HG03280 (cell line): ENCODE results near the gene PIK3R2.

Source experiments
- ATAC-seq: cut with Tn5 transposase; IDR thresholded peaks from one replicate; pipeline ENCODE4 v1.9.1; 2021; ENCODE audit warnings: mild to moderate bottlenecking, moderate library complexity; ENCODE audit not compliant: unreplicated experiment

PIK3R2 gene

DNA sequence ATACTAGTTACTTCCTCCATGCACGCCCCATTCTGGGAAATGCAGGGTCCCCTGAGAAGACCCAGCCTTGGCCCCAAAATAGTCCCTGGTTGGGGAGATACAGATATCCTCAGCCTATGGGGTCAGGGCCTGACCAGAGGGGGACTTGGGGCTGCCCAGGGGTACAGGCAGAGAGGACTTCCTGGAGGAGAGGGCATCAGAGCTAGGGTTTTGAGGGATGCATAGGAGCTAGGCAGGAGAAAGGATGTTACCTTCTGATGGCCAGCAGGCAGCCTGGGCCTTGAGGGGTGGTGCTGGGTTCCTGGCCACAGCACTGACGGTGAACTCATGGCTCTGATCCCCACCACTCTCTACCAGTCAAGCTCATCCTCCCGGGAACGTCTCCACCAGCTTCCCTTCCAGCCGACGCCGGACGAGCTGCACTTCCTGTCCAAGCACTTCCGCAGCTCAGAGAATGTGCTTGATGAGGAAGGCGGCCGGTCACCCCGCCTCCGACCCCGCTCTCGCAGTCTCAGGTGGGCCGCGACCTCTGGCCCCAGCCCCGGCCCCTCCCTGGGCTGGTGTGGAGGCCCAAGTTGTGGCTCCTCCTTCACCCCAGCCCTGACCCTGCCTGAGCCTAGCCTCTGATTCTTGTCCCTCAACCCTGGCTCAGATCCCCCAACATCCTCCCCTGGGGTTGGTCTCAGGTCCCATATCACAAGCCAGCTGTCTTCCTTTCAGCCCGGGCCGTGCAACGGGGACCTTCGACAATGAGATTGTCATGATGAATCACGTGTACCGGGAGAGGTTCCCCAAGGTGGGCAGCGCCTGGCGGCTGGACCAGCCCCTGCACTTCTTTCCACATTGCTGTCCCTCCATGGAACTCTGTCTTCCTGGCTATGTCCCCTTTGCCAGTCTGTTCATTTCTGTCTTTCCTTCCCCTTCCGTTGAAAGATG lies 29.8 kb upstream of the PIK3R2 start:
- ATAC-seq: no peak

DNA sequence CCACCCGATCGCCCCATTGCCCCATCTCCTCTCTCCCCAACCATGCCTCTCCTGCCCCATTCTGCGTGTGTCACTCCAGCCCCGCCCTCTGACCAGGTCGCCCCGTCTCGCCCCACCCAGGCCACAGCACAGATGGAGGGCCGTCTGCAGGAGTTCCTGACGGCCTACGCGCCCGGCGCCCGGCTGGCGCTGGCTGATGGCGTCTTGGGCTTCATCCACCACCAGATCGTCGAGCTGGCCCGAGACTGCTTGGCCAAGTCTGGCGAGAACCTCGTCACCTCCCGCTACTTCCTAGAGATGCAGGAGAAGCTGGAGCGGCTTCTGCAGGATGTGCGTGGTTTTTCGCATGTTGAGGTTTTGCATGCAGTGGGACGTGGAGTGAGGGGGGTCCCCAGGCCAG lies 29.1 kb upstream of the PIK3R2 start:
- no peak for ATAC-seq

DNA sequence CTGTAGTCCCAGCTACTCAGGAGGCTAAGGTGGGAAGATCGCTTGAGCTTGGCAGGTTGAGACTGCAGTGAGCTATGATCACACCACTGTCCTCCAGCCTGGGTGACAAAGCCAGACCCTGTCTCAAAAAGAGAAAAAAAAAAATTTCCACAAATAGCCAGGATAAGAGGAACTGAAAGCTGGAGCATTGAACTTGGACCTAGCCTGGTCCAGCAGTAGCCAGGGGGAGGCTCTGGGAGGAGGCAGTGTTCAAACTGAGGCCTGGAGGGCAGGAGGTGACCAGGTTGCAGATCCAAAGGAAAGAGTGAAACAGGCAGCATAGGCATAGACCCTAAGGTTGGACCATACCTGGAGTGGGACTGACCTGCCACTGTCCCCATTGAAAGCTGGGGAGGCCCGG lies 26.9 kb upstream of the PIK3R2 start:
- ATAC-seq: no peak

DNA sequence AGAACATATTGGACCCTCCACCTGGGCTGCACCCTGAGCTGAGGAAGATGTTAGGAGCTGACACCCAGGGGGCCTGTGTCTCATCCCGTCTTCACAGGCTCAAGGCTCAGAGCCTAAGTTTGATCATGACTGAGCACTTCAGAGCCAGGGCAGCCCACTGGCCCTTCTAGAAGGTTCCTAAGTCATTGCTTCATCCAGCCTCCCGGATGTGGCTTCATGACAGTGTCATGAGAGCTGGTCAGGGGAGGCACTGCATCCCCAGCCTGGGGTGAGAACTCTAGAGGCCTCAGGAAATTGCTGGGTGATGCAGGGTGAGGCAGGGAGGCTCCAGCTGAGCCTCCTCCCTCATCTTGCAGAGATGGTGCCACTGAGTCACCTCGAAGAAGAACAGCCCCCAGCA lies 24.9 kb upstream of the PIK3R2 start:
- no peak for ATAC-seq

DNA sequence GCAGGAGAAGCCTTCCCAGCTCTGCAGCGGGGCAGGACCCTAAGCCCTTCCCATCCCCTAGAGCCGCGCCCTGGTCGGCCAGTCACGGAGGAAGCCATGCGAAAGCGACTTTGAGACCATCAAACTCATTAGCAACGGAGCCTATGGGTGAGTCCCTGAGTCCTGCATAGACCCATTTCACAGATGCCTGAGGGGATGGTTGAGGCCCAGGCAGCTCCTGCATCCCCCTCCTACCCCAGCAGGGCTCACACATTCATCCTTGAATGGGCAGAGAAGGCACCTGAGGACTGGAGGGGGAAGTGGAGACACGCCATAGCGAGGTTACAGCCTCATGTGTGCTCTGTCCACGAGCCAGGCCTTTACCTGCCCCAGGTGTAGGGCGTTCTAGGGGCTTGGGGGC lies 24.2 kb upstream of the PIK3R2 start:
- ATAC-seq: no peak

DNA sequence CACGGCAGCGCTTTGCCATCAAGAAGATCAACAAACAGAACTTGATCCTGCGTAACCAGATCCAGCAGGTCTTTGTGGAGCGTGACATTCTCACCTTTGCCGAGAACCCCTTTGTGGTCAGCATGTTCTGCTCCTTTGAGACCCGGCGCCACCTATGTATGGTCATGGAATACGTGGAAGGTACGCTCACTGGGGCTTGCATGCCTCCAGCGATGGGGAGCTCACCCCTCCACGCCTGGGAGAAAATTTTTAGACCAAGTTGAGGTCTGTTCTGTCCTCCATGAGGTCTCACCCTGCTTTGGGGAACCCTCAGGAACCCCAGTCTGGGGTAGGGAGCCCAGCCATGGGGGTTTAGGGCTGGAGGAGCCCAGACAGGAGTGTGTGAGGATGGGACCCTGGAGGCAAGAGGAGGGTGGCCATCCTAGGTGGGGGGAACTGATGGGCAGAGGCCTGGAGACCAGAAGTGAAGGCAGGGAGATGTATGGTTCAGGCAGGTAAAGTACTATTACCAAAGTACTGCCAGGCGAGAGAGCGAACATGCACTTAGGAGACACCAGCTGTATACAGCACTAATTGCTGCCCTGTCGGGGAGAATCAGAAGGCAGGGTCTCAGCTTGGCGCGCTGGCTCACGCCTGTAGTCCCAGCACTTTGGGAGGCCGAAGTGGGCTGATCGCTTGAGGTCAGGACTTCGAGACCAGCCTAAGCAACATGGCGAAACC lies 22.3 kb upstream of the PIK3R2 start:
- ATAC-seq: no peak

DNA sequence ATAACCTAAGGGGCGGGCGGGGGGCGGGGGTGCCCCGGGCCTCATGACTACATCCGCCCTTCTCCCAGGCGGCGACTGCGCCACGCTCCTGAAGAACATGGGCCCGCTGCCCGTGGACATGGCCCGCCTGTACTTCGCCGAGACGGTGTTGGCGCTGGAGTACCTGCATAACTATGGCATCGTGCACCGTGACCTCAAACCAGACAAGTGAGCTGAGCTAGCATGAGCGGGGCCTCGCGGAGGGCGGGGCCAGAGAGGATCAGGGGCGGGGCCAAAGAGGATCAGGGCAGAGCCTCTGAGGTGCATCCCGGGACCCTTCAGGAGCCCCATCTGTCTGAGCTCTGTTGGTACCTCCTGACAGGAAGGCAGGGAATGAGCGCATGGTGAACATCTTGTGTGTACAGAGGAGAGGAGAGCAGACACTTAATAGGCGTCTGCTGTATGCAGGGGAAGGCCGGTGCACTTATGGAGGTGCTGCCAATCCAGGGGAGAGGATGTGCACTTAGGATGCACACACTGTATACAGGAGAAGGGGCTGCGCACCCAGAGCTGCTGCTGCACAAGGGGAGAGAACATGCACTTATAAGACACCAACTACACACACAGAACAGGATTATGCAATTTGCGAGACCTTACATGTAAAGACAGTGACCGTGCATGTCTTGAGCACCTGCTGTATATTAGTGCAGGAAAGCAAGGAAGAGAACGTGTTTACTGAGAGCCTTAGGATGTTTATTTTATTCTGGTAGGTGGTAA lies 20.9 kb upstream of the PIK3R2 start:
- ATAC-seq: no peak

DNA sequence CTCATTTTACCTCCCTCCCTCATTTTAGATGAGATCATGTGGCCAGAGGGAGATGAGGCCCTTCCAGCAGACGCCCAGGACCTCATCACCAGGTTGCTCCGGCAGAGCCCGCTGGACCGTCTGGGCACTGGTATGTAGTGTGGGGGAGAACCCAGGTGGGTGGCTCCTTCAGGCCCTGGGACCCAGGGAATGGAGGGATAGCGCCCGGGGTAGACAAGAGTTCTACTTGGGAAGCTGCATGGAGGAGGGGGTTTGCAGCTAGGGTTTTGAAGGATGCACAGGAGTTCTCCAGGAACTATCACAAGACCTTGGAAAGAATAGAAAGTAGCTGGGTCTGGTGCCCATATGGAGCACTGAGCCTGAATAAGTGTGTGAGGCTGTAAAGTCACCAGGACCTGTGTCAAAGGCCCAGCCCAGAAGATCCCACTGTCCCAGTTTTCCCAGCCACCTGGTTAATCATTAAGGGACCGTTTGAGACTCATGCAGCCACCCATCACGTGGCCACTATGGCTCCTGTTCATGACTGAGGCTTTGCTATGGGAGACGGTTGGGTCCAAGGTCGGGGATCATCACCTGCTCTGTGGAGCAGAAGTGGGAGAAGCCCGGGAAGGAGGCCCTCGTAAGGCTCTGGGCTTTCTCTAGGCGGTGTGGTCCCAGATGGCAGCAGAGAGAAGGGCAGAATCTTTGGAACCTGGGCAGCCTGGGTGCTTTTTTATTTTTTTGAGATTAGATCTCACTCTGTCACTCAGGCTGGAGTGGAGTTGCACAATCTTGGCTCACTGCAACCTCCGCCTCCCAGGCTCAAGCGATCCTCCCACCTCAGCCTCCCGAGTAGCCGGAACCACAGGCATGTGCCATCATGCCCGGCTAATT lies 17.0 kb upstream of the PIK3R2 start:
- ATAC-seq: no peak

DNA sequence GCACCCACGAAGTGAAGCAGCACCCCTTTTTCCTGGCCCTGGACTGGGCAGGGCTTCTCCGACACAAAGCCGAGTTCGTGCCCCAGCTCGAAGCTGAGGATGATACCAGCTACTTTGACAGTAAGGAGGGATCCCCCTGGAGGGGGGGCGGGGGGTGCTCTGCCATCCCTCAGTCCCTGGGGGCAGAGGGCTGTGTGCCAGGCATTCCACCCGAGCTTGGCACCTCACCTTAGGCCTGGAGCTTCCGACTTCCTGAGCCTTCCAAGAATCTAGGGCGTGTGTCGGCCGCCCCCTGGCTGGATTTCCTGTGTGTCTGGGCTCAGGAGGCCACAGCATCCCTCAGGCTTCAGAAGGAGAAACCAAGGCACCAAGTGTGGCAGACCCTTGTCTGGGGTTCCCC lies 15.7 kb upstream of the PIK3R2 start:
- ATAC-seq: no peak

DNA sequence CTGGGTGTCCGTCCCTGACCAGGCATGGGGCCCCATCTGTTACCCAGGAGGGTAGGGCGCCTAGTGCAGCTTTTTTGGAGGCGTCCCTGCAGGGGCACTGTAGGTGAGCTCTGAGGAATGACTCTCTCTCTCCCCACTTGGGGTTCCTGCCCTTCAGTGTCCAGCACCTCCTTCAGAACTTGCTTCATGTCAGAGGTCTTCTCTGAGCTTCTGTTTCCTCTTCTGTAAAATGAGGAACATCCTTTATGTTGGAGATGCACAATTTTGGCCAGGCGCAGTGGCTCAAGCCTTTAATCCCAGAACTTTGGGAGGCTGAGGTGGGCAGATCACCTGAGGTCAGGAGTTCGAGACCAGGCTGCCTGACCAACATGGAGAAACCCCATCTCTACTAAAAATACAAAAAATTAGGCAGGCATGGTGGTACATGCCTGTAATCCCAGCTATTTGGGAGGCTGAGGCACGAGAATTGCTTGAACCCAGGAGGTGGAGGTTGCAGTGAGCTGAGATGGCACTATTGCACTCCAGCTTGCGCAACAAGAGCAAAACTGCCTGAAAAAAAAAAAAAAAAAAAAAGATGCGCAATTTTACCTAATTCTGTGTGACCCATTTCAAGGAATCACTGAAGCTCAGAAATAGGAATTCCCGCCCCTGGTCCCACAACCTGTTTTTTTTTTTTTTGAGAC lies 15.2 kb upstream of the PIK3R2 start:
- no peak for ATAC-seq

DNA sequence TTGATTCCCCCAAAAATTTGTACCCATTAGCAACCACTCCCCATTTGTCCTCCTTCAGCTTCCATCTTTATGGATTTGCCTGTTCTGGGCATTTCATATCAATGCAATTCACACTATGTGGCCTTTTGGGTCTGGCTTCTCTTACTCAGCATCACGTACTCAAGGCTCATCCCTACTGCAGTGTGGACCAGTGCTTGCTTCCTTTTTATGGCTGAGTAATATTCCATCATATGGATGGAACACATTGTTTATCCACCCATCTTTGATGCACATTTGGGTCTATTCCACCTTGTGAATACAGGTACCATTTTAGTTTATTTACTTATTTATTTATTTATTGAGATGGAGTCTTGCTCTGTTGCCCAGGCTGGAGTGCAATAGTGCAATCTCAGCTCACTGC lies 12.5 kb upstream of the PIK3R2 start:
- no peak for ATAC-seq

DNA sequence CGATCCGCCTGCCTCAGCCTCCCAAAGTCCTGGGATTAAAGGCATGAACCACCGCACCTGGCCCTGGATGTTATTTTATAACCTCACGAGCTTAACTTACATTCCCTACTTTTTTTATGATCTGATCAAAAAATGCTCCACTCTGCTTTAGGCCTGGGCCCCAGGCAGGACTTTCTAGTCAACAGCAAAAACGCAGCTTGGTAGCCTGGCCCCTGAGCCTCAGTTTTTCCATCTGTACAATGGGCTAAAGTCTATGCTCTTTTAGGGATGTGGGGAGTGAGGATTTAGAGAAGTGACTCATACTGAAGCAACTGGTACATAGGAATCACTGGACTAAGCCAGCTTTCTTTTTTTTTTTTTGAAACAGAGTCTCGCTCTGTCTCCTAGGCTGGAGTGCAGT lies 11.9 kb upstream of the PIK3R2 start:
- ATAC-seq: no peak

DNA sequence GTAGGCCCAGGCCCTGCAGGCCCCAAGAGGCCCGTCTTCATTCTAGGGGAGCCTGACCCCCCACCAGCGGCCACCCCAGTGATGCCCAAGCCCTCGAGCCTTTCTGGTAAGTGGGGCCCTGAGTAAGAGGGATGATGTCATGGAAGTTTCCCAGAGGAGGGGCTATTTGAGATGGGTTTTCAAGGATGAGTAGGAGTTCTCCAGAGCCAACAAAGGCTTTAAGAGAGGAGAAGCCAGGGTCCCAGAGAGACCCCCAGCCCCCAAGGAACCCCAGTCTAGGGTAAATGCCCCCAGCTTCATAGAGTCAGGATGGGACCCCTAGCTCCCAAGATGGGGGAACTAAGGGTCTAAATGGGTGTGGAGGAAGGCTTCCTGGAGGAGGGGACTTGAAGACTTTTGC lies 9.1 kb upstream of the PIK3R2 start:
- no peak for ATAC-seq

DNA sequence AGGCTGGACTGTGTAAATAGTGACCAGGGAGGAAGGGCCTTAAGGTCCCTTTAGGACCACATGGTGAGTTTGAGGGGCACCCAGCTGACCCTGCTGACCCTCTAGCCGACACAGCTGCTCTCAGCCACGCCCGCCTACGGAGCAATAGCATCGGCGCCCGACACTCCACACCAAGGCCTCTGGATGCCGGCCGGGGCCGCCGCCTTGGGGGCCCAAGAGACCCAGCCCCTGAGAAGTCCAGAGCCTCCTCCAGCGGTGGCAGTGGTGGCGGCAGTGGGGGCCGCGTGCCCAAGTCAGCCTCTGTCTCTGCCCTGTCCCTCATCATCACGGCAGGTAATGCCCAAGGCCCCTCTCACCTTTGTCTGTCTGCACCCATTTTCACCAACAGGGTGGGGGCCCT lies 8.6 kb upstream of the PIK3R2 start:
- no peak for ATAC-seq

DNA sequence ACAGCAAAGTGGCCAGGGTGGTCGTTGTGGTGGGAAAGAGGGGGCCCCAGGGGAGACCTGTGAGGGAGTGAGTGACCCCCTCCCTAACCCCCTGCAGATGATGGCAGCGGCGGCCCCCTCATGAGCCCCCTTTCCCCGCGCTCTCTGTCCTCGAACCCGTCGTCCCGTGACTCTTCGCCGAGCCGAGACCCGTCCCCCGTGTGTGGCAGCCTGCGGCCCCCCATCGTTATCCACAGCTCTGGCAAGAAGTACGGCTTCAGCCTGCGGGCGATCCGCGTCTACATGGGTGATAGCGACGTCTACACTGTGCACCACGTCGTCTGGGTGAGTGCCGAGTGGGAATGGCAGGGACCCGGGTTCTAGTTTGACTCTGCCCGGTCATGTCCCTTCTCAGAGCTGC lies 8.1 kb upstream of the PIK3R2 start:
- ATAC-seq: no peak

DNA sequence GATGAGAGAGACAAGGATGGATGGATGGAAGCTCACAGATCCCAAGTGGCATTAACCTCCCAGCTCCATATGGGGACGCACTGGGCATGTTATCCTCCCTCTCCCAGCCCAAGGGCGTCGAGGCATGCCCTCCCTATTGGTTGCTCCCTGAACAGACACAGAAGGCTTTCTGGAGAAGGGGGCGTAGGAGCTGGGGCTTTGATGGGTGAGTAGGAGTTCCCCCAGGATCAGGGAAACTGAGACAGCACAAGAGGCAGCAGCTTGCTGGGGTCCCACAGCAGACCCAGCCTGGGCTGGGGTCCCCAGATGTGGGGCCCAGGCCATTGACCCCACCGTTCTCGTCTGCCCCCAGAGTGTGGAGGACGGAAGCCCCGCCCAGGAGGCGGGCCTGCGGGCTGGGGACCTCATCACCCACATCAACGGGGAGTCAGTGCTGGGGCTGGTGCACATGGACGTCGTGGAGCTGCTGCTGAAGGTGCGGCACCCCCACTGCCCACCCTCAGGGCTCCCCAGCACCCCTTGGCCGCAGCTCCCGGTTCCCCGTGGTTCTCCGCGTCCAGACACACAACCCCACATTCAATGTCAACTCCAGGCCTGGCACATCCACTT lies 7.5 kb upstream of the PIK3R2 start:
- no peak for ATAC-seq

DNA sequence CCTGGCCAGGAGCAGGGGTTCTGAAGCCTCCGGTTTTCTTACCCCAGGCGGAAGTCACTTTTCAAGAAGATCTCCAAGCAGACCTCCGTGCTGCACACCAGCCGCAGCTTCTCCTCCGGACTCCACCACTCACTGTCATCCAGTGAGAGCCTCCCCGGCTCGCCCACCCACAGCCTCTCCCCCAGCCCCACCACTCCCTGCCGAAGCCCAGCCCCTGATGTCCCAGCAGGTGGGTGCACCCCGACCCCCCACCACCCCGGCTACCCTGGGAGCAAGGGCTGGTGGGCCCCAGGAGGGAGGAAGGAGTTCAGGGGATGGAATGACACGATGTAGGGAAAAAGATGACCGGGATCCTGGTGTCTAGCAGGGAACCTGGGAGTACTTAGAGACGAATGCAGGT lies 5.6 kb upstream of the PIK3R2 start:
- ATAC-seq: no peak

DNA sequence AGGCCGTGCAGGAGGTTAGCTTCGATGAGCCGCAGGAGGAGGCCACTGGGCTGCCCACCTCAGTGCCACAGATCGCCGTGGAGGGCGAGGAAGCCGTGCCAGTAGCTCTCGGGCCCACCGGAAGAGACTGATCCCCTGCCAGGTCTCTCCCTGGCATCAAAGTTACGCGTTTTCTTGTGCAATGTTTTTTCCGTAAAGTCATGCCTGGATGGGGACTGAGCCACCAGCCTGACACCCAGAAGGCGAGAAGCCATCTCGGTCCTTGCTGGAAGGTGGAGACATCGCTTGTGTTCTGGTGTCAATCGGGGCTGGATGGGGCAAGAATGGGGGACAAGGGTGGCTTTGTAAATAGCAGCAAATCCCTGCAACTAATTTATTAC lies 3.4 kb upstream of the PIK3R2 start:
- ATAC-seq: no peak

DNA sequence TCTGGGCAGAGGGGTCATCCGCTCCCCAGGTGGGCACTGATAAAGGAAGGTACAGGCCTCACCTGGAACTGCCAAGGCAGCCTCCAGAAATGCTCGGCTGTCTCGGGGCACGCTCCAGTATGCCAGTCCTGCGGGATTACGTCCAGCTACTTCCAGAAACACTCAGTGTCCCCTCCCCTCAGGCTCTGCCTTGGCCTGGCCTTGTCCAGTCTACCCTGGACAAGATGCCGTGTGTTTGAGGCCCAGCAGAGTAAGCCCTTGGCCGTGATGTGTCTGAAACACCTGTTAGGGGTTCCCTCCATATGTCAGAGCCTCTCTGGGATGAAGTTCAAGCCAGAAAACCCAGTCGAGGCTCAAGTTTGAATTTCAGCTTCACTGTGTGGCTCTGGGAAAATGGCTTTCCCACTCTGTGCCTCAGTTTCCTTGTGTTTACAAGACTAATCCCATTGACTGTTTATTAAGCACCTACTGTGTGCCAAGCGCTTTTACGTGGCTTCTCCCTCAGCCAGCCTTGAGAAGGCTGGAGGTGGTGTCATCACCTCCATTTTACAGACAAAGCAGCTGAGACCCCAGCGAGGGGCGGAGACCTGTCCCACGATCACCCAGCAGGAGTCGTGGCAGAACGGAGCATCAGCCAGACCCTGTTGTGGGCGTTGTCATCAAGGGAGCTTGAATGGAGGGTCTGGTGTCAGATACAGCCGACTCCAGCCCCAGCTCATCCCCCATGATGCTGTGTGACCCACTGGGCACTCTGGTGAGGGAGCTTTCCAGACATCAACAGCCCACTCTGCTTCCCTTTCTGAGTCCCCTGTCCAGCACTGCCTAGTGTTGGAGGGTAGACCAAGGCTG lies 2.0 kb upstream of the PIK3R2 start:
- no peak for ATAC-seq
